Neural cell (in vitro differentiated cells): ENCODE data around the gene ADGRG3. TPM values are rescaled to one million over a fixed set of nuclear protein-coding genes. Genes with fewer than 3 reads are reported as not detected.

Source experiments
- H2AFZ ChIP-seq: fragments of 200-600, 300-800 bp; sonication (generic), shearing (Covaris generic); 2 replicates; pipeline ENCODE4 v1.6.0; 2014; ENCODE audit warnings: low read depth, mild to moderate bottlenecking, antibody characterized with exemption, low read length, moderate library complexity
- H3F3A ChIP-seq: fragments of 200-600 bp; shearing (Covaris generic); 2 replicates; pipeline ENCODE4 v1.6.1; 2016; ENCODE audit warnings: mild to moderate bottlenecking, moderate library complexity, mixed read lengths, antibody characterized with exemption, low read length; ENCODE audit not compliant: insufficient read depth, poor library complexity, severe bottlenecking
- H3K27ac ChIP-seq: fragments of 200-600, 300-800 bp; sonication (generic), shearing (Covaris generic); 2 replicates; pipeline ENCODE4 v1.5.1; 2014; ENCODE audit warnings: mild to moderate bottlenecking, low read length, moderate library complexity
- H3K27me3 ChIP-seq: fragments of 300-800, 200-600 bp; sonication (generic), shearing (Covaris generic); 2 replicates; pipeline ENCODE4 v1.6.0; 2014; ENCODE audit warnings: mild to moderate bottlenecking, low read depth, low read length, moderate library complexity; ENCODE audit not compliant: insufficient read depth
- H3K36me3 ChIP-seq: fragments of 300-800, 200-600 bp; sonication (generic), shearing (Covaris generic); 2 replicates; pipeline ENCODE4 v1.5.1; 2014; ENCODE audit warnings: mild to moderate bottlenecking, antibody characterized with exemption, low read length, moderate library complexity; ENCODE audit not compliant: insufficient read depth
- H3K4me2 ChIP-seq: fragments of 300-800, 200-600 bp; sonication (generic), shearing (Covaris generic); 2 replicates; pipeline ENCODE4 v1.6.0; 2014; ENCODE audit warnings: mild to moderate bottlenecking, low read length
- H3K4me3 ChIP-seq: fragments of 300-800, 200-600 bp; sonication (generic), shearing (Covaris generic); 2 replicates; pipeline ENCODE4 v1.5.1; 2014; ENCODE audit warnings: mild to moderate bottlenecking, low read length, moderate library complexity
- H3K79me2 ChIP-seq: fragments of 200-600 bp; shearing (Covaris generic); replicated peaks from 2 replicates; pipeline ENCODE4 v1.6.0; 2014; ENCODE audit warnings: mild to moderate bottlenecking, low read length, moderate library complexity; ENCODE audit not compliant: insufficient read depth
- H3K9ac ChIP-seq: fragments of 300-800, 200-600 bp; sonication (generic), shearing (Covaris generic); 2 replicates; pipeline ENCODE4 v1.6.1; 2016; ENCODE audit warnings: mild to moderate bottlenecking, low read length, mixed read lengths
- H3K9me2 ChIP-seq: fragments of 200-600 bp; shearing (Covaris generic); 2 replicates; pipeline ENCODE4 v1.6.1; 2016; ENCODE audit warnings: mild to moderate bottlenecking, low read length, mixed read lengths; ENCODE audit not compliant: insufficient read depth
- H3K9me3 ChIP-seq: fragments of 200-600, 300-800 bp; sonication (generic), shearing (Covaris generic); 2 replicates; pipeline ENCODE4 v1.6.1; 2016; ENCODE audit warnings: mild to moderate bottlenecking, mixed run types, low read length, moderate library complexity, mixed read lengths
- H4K20me1 ChIP-seq: fragments of 200-600 bp; shearing (Covaris generic); 2 replicates; pipeline ENCODE4 v1.6.1; 2016; ENCODE audit warnings: mild to moderate bottlenecking, mixed run types; ENCODE audit not compliant: insufficient read depth
- EP300 ChIP-seq: fragments of 450-650 bp; conservative IDR thresholded peaks from 2 replicates; pipeline ENCODE4 v1.6.1; 2014; ENCODE audit warnings: antibody characterized with exemption, mild to moderate bottlenecking, moderate library complexity; ENCODE audit not compliant: poor library complexity, severe bottlenecking
- EZH2 ChIP-seq: fragments of 200-600, 300-800 bp; shearing (Covaris generic), sonication (generic); IDR thresholded peaks from 2 replicates; pipeline ENCODE4 v1.6.1; 2014; ENCODE audit warnings: antibody characterized with exemption, low read length, borderline replicate concordance, mild to moderate bottlenecking; ENCODE audit not compliant: insufficient read depth, poor library complexity, severe bottlenecking
- MXI1 ChIP-seq: fragments of 450-650 bp; conservative IDR thresholded peaks from 2 replicates; pipeline ENCODE4 v1.6.1; 2014; ENCODE audit warnings: antibody characterized with exemption, mild to moderate bottlenecking; ENCODE audit not compliant: poor library complexity, severe bottlenecking
- POLR2AphosphoS5 ChIP-seq: IDR thresholded peaks from 2 replicates; pipeline ENCODE4 v1.6.1; 2012
- RAD21 ChIP-seq: fragments of 450-650 bp; conservative IDR thresholded peaks from 2 replicates; pipeline ENCODE4 v1.6.1; 2014; ENCODE audit warnings: antibody characterized with exemption, mild to moderate bottlenecking, moderate library complexity
- SMC3 ChIP-seq: fragments of 450-650 bp; conservative IDR thresholded peaks from 2 replicates; pipeline ENCODE4 v1.6.1; 2014; ENCODE audit warnings: antibody characterized with exemption, mild to moderate bottlenecking, moderate library complexity; ENCODE audit not compliant: poor library complexity
- TAF1 ChIP-seq: IDR thresholded peaks from 2 replicates; pipeline ENCODE4 v1.6.1; 2012; ENCODE audit warnings: low read depth
- polyA plus RNA-seq: library from polyadenylated mRNA; depleted of rRNA; stranded (reverse); fragments of >200 nt; gene quantifications from 2 replicates; pipeline ENCODE4 v1.2.3, GENCODE V29; 2014
- TF ChIP-seq, protein P1 (sequence below): IDR thresholded peaks from 2 replicates; pipeline ENCODE4 v1.6.1; 2012; ENCODE audit warnings: borderline replicate concordance
- TF ChIP-seq, protein P2 (sequence below): fragments of 450-650 bp; IDR thresholded peaks from 2 replicates; pipeline ENCODE4 v1.5.1; 2014; ENCODE audit warnings: antibody characterized with exemption, mild to moderate bottlenecking, moderate library complexity; ENCODE audit not compliant: poor library complexity, severe bottlenecking

The ADGRG3 gene
- polyA plus RNA-seq, 1 donor from 2014 or later, result 0.62 TPM

DNA sequence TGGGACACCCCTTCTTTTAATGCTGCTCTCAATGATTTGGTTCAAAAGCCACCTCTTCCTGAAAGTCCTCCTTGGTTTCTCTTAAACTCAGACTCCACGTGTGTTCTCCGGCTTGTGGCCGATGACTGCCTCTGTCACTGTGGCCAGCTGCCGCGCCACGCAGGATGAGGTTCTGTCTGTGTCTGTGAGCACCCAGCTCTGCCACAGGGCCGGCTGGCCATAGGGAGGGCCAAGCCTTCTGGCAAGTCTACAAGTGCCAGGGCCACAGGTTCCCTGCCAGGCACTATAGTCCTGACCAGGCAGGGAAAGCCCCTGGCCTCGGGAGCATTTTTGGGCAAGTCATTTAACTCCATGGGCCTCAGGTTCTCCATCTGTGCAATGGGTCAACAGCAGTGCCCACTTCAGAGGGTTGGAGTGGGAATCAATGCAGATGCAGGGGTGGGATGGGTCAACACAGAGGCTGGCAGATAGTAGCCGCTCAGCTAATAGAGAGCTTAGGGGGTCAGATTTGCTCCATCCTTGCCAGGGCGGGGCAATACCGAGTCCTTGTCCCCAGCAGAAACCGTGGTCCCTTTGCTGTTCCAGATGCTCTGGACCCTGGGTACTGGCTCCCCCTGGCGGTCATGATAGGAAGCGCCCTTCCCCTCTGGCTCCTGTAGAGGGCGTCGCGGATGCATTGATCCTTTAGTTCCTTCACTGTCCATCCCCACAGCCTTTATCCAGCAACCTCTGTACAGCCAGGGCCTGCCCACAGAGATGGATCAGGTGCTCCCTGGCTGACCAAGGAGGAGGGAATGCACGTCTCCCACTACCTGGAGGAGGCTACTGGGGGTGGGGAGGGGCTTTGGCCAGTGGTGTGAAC is 19.3 kb upstream of the ADGRG3 start (continued):
- TF ChIP-seq MXI1, result no peak
- TF ChIP-seq EP300, result no peak
- no peak for TF ChIP-seq TAF1
- peak; percentile 83 for TF ChIP-seq SMC3

- Histone ChIP-seq H3K79me2 (peaks cover 40% of the 10 kb centered on the region), H3F3A (no peaks in the 10 kb centered on the region), H3K9me3 (no peaks in the 10 kb centered on the region), H3K36me3 (peaks cover 14% of the 10 kb centered on the region), H3K9ac (no peak overlapping the region), H2AFZ (no peak overlapping the region), H3K4me3 (no peak overlapping the region), H3K4me2 (no peak overlapping the region), H3K9me2 (no peaks in the 10 kb centered on the region), H3K27ac (no peak overlapping the region), H4K20me1 (peaks cover 53% of the 10 kb centered on the region), H3K27me3 (no peaks in the 10 kb centered on the region)
- TF ChIP-seq EP300, result no peak
Observed at GRCh38 chr16:57649443-57649751, 18.7 kb upstream of the ADGRG3 start.

DNA sequence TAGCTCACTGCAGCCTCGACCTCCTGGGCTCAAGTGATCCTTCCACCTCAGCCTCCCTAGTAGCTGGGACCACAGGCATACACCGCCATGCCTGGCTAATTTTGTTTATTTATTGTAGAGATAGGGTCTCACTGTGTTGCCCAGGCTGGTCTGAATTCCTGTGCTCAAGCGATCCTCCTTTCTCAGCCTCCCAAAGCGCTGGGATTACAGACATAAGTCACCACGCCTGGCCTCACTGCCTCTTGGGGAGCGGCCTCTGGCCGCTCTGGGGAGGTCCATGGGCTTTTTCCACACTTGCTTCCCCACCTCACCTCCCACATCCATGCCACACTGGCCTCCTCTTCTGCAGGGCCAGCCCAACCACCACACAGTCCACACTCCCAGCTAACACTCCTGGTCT is 18.3 kb upstream of the ADGRG3 start:
- H2AFZ ChIP-seq, result no peak overlapping the region
- no peak overlapping the region for H3K27ac ChIP-seq
- H4K20me1 ChIP-seq, result peaks cover 51% of the 10 kb centered on the region
- no peak overlapping the region for H3K9ac ChIP-seq
- H3K27me3 ChIP-seq, result no peaks in the 10 kb centered on the region
- H3F3A ChIP-seq, result no peaks in the 10 kb centered on the region
- H3K79me2 ChIP-seq, result peaks cover 36% of the 10 kb centered on the region
- H3K9me2 ChIP-seq, result no peaks in the 10 kb centered on the region
- H3K36me3 ChIP-seq, result peaks cover 12% of the 10 kb centered on the region
- H3K9me3 ChIP-seq, result no peaks in the 10 kb centered on the region
- no peak overlapping the region for H3K4me3 ChIP-seq
- no peak overlapping the region for H3K4me2 ChIP-seq
- TF ChIP-seq POLR2AphosphoS5 (no peak), MXI1 (no peak), EP300 (no peak), RAD21 (no peak), SMC3 (no peak), TAF1 (no peak), EZH2 (no peak)
- TF ChIP-seq, protein P1, sequence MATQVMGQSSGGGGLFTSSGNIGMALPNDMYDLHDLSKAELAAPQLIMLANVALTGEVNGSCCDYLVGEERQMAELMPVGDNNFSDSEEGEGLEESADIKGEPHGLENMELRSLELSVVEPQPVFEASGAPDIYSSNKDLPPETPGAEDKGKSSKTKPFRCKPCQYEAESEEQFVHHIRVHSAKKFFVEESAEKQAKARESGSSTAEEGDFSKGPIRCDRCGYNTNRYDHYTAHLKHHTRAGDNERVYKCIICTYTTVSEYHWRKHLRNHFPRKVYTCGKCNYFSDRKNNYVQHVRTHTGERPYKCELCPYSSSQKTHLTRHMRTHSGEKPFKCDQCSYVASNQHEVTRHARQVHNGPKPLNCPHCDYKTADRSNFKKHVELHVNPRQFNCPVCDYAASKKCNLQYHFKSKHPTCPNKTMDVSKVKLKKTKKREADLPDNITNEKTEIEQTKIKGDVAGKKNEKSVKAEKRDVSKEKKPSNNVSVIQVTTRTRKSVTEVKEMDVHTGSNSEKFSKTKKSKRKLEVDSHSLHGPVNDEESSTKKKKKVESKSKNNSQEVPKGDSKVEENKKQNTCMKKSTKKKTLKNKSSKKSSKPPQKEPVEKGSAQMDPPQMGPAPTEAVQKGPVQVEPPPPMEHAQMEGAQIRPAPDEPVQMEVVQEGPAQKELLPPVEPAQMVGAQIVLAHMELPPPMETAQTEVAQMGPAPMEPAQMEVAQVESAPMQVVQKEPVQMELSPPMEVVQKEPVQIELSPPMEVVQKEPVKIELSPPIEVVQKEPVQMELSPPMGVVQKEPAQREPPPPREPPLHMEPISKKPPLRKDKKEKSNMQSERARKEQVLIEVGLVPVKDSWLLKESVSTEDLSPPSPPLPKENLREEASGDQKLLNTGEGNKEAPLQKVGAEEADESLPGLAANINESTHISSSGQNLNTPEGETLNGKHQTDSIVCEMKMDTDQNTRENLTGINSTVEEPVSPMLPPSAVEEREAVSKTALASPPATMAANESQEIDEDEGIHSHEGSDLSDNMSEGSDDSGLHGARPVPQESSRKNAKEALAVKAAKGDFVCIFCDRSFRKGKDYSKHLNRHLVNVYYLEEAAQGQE, result no peak
- TF ChIP-seq, protein P2, sequence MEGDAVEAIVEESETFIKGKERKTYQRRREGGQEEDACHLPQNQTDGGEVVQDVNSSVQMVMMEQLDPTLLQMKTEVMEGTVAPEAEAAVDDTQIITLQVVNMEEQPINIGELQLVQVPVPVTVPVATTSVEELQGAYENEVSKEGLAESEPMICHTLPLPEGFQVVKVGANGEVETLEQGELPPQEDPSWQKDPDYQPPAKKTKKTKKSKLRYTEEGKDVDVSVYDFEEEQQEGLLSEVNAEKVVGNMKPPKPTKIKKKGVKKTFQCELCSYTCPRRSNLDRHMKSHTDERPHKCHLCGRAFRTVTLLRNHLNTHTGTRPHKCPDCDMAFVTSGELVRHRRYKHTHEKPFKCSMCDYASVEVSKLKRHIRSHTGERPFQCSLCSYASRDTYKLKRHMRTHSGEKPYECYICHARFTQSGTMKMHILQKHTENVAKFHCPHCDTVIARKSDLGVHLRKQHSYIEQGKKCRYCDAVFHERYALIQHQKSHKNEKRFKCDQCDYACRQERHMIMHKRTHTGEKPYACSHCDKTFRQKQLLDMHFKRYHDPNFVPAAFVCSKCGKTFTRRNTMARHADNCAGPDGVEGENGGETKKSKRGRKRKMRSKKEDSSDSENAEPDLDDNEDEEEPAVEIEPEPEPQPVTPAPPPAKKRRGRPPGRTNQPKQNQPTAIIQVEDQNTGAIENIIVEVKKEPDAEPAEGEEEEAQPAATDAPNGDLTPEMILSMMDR, result no peak
